Liver (tissue), 9 donors: ENCODE data around the gene INTS4. TPM values are rescaled to one million over a fixed set of nuclear protein-coding genes. Genes with fewer than 3 reads are reported as not detected.
"Not testable (repeated sequence)": the region's sequence is repeated elsewhere in the genome, so short reads cannot be mapped to it uniquely, and the experiment has no call there.

Source experiments
- DNase-seq: peaks from one replicate; pipeline ENCODE4 v3.0.0-alpha.2; 2017; ENCODE audit warnings: low spot score
- H3K27ac ChIP-seq, 2 donors: one replicate each; pipeline ENCODE4 v1.7.0; 2013; ENCODE audit warnings: inconsistent platforms in 2 of 2, low read length in 2 of 2, control low read depth in 1 of 2, low read depth in 1 of 2, mild to moderate bottlenecking in 1 of 2
- H3K27me3 ChIP-seq, 4 donors: one replicate each; pipeline versions ENCODE4 v1.6.1 to v1.7.0; 2013; ENCODE audit warnings: low read length in 3 of 4, inconsistent platforms in 1 of 4, mild to moderate bottlenecking in 1 of 4, moderate library complexity in 1 of 4; ENCODE audit not compliant: control insufficient read depth in 4 of 4, insufficient read depth in 4 of 4
- H3K36me3 ChIP-seq, 4 donors: one replicate each; pipeline versions ENCODE4 v1.6.1 to v1.7.0; 2013; ENCODE audit warnings: low read length in 3 of 4, mild to moderate bottlenecking in 3 of 4, low read depth in 1 of 4, moderate library complexity in 1 of 4; ENCODE audit not compliant: control insufficient read depth in 4 of 4, insufficient read depth in 3 of 4
- H3K4me1 ChIP-seq, 4 donors: one replicate each; pipeline versions ENCODE4 v1.6.1 to v1.7.0; 2013; ENCODE audit warnings: low read length in 3 of 4, mild to moderate bottlenecking in 3 of 4, moderate library complexity in 1 of 4; ENCODE audit not compliant: control insufficient read depth in 4 of 4, insufficient read depth in 4 of 4
- H3K4me3 ChIP-seq, 3 donors: one replicate each; pipeline versions ENCODE4 v1.6.1 to v1.7.0; 2013; ENCODE audit warnings: low read length in 3 of 3, control low read depth in 1 of 3, low read depth in 1 of 3, mild to moderate bottlenecking in 1 of 3
- H3K9ac ChIP-seq, 2 donors: one replicate each; pipeline ENCODE4 v1.7.0; 2013; ENCODE audit warnings: low read length in 2 of 2, mild to moderate bottlenecking in 2 of 2, moderate library complexity in 2 of 2, control low read depth in 1 of 2, low read depth in 1 of 2
- H3K9me3 ChIP-seq, 4 donors: one replicate each; pipeline versions ENCODE4 v1.6.1 to v1.7.0; 2013; ENCODE audit warnings: low read length in 3 of 4; ENCODE audit not compliant: control insufficient read depth in 4 of 4
- CTCF ChIP-seq: fragments of 150-350 bp; IDR thresholded peaks from 2 replicates; pipeline ENCODE4 v1.5.1; 2017; ENCODE audit warnings: improper control_type of control experiment, low read depth, low read length; ENCODE audit not compliant: missing input control
- FOXA1 ChIP-seq: IDR thresholded peaks from 2 replicates; pipeline ENCODE4 v1.6.1; 2016; ENCODE audit warnings: antibody characterized with exemption
- FOXA2 ChIP-seq: IDR thresholded peaks from 2 replicates; pipeline ENCODE4 v1.6.1; 2016; ENCODE audit warnings: antibody characterized with exemption
- GABPA ChIP-seq, 2 donors: IDR thresholded peaks in 1 of 2; conservative IDR thresholded peaks in 1 of 2; 2 replicates each; pipeline ENCODE4 v1.6.1; 2016; ENCODE audit warnings: antibody characterized with exemption in 2 of 2, mild to moderate bottlenecking in 1 of 2, moderate library complexity in 1 of 2
- HNF4A ChIP-seq, 2 donors: conservative IDR thresholded peaks; 2 replicates each; pipeline ENCODE4 v1.6.1; 2016; ENCODE audit warnings: antibody characterized with exemption in 2 of 2, mild to moderate bottlenecking in 2 of 2
- HNF4G ChIP-seq: IDR thresholded peaks from 2 replicates; pipeline ENCODE4 v1.6.1; 2016; ENCODE audit warnings: antibody characterized with exemption
- JUND ChIP-seq, 2 donors: IDR thresholded peaks; 2 replicates each; pipeline ENCODE4 v1.6.1; 2016; ENCODE audit warnings: antibody characterized with exemption in 2 of 2
- MAX ChIP-seq: IDR thresholded peaks from 2 replicates; pipeline ENCODE4 v1.6.1; 2016; ENCODE audit warnings: antibody characterized with exemption
- NR2F2 ChIP-seq: IDR thresholded peaks from 2 replicates; pipeline ENCODE4 v1.6.1; 2016; ENCODE audit warnings: antibody characterized with exemption
- RAD21 ChIP-seq, 2 donors: IDR thresholded peaks; 2 replicates each; pipeline ENCODE4 v1.6.1; 2016; ENCODE audit warnings: antibody characterized with exemption in 2 of 2, mild to moderate bottlenecking in 2 of 2
- REST ChIP-seq: IDR thresholded peaks from 2 replicates; pipeline ENCODE4 v1.6.1; 2016; ENCODE audit warnings: antibody characterized with exemption, mild to moderate bottlenecking
- RXRA ChIP-seq, 2 donors: IDR thresholded peaks; 2 replicates each; pipeline ENCODE4 v1.6.1; 2017 to 2018; ENCODE audit warnings: antibody characterized with exemption in 2 of 2, mild to moderate bottlenecking in 1 of 2
- SP1 ChIP-seq: IDR thresholded peaks from 2 replicates; pipeline ENCODE4 v1.6.1; 2018; ENCODE audit warnings: antibody characterized with exemption, mild to moderate bottlenecking
- YY1 ChIP-seq: IDR thresholded peaks from 2 replicates; pipeline ENCODE4 v1.6.1; 2016; ENCODE audit warnings: antibody characterized with exemption, mild to moderate bottlenecking
- WGBS: extraction: QIAGEN DNeasy Blood & Tissue Kit; methylation state at CpG from one replicate; pipeline ENCODE4 v1.1.7; 2013; 5-methylcytosine and 5-hydroxymethylcytosine counted together
- polyA plus RNA-seq, 2 donors: library from polyadenylated mRNA; stranded (reverse) in 1 of 2; unstranded in 1 of 2; fragments of 200-250 nt in 1 of 2; fragments of >200 nt in 1 of 2; fragmentation: Nextera tagmentation in 1 of 2; extraction: Ambion mirVana in 1 of 2; gene quantifications; one replicate each; pipeline versions ENCODE4 v1.2.1 to v1.2.3, GENCODE V29; 2013 to 2015
- total RNA-seq, 2 donors: library from RNA; depleted of rRNA; stranded (reverse); fragments of >200 nt; gene quantifications; one replicate each; pipeline ENCODE4 v1.2.3, GENCODE V29; 2014
- TF ChIP-seq, protein P1 (sequence below): IDR thresholded peaks from 2 replicates; pipeline ENCODE4 v1.6.1; 2016; ENCODE audit warnings: antibody characterized with exemption
- TF ChIP-seq, protein P2 (sequence below): IDR thresholded peaks from 2 replicates; pipeline ENCODE4 v1.6.1; 2016; ENCODE audit warnings: antibody characterized with exemption
- donor health status: healthy.
- donor health status: healthy.
- donor health status: healthy.
- donor health status: healthy.
- donor health status: healthy.

INTS4 gene
- total and polyA plus RNA-seq, 4 donors, result 7.9 to 19.1 (median 15.0) TPM

DNA sequence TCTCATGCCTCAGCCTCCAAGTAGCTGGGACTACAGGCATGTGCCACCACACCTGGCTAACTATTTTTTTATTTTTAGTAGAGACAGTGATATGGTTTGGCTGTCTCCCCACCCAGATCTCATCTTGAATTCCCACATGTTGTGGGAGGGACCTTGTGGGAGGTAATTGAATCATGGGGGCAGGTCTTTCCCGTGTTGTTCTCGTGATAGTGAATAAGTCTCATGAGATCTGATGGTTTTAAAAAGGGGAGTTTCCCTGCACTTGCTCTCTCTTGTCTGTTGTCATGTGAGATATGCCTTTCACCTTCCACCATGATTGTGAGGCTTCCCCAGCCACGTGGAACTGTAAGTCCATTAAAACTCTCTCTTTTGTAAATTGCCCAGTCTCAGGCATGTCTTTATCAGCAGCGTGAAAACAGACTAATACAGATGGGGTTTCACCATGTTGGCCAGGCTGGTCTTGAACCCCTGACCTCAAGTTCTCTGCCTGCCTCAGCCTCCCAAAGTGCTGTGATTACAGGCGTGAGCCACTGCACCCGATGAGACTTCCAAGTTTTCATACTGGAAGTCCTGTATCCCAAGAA is 20.6 kb upstream of the INTS4 start:
- WGBS, result 91% methylated on average over 6 of the region's 6 CpGs
- H3K9ac ChIP-seq, H3K27ac ChIP-seq, DNase-seq, H3K9me3 ChIP-seq, H3K4me3 ChIP-seq, H3K4me1 ChIP-seq, H3K27me3 ChIP-seq: not testable (repeated sequence)
- H3K36me3 ChIP-seq, result peaks cover 1 to 19% (median 8%) of the 10 kb centered on the region in 4 donors

GRCh38 chr11:78011301-78011700 is 16.8 kb upstream of the INTS4 start:
- DNase-seq, result no peak
- H3K9me3 ChIP-seq, result no peaks in the 10 kb centered on the region
- WGBS, result 91% methylated on average over 2 of the region's 2 CpGs

More at GRCh38 chr11:78011301-78011700, 16.8 kb upstream of the INTS4 start:
- Histone ChIP-seq H3K27me3 (no peaks in the 10 kb centered on the region), H3K36me3 (peaks cover 1 to 9% (median 7%) of the 10 kb centered on the region in 4 donors), H3K4me1 (no peaks in the 10 kb centered on the region), H3K27ac (no peak overlapping the region), H3K9ac (no peak overlapping the region), H3K4me3 (no peak overlapping the region)
- TF ChIP-seq RXRA (IDR thresholded peaks at IDR 0.05), result no peak
- TF ChIP-seq HNF4A (conservative IDR thresholded peaks at IDR 0.05), result no peak
- TF ChIP-seq CTCF, result no peak
- no peak for TF ChIP-seq JUND (IDR thresholded peaks at IDR 0.05)
- TF ChIP-seq FOXA2, result no peak
- no peak for TF ChIP-seq FOXA1
- no peak for TF ChIP-seq MAX
- TF ChIP-seq NR2F2, result no peak
- TF ChIP-seq REST, result no peak
- no peak for TF ChIP-seq SP1
- TF ChIP-seq, protein P1, sequence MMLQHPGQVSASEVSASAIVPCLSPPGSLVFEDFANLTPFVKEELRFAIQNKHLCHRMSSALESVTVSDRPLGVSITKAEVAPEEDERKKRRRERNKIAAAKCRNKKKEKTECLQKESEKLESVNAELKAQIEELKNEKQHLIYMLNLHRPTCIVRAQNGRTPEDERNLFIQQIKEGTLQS, result no peak
- TF ChIP-seq HNF4G, result no peak
- TF ChIP-seq, protein P2, sequence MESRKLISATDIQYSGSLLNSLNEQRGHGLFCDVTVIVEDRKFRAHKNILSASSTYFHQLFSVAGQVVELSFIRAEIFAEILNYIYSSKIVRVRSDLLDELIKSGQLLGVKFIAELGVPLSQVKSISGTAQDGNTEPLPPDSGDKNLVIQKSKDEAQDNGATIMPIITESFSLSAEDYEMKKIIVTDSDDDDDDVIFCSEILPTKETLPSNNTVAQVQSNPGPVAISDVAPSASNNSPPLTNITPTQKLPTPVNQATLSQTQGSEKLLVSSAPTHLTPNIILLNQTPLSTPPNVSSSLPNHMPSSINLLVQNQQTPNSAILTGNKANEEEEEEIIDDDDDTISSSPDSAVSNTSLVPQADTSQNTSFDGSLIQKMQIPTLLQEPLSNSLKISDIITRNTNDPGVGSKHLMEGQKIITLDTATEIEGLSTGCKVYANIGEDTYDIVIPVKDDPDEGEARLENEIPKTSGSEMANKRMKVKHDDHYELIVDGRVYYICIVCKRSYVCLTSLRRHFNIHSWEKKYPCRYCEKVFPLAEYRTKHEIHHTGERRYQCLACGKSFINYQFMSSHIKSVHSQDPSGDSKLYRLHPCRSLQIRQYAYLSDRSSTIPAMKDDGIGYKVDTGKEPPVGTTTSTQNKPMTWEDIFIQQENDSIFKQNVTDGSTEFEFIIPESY, result no peak
- no peak for TF ChIP-seq RAD21 (IDR thresholded peaks at IDR 0.05)
- no peak for TF ChIP-seq YY1
- TF ChIP-seq GABPA (IDR thresholded peaks at IDR 0.05 in 1 of 2, conservative IDR thresholded peaks at IDR 0.05 in 1 of 2), result no peak
